ENCODE measurements around the gene SNRNP25. TPM values are rescaled to one million over a fixed set of nuclear protein-coding genes. Genes with fewer than 3 reads are reported as not detected.

SNRNP25 gene
- total and polyA plus RNA-seq, 8 donors = 19.1 to 51.5 (median 39.5) TPM

DNA sequence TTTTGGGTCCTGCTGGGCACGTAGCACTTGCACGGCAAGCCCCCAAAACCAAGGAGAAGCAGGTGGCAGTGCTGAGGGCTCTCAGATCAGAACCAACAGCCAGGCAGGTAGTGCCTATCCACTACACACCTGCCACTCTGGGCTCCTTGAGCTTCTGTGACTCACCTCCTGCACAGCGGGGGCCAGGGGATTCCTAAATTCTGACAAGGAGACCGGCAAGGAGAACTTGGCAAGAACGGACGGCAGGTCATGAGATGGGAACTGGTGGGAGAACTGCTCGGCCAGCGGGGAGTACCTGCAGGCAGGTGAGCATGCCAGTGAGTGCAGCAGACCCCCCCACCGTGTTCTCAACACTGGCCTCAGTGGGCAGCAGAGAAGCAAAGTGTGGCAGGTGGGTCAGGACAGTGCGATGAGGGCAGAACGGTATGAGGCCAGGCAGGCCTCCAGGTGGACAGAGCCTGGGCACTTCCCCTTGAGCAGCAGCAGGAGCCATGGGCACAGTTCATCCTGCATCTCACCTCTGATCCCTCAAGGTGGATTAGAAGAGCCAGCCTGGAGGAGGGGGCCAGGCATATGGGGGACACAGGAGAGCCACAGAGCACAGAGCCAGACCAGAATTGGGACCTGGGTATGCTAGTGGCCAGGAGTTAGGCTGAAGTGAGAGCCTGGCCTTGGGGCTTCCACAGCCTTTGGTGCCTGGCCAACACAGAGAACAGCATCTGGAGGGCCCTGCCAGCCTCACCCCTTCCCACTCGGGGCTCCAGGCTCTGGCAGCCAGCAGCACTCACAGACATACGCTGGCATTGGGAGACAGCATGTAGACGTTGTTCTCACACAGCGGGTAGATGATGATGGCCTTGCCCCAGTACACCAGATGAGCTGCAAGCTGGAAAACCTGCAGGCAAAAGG is 39.1 kb downstream of the SNRNP25 start:
- DNase-seq = no peak
- no peaks in the 10 kb centered on the region for H3K9me3 ChIP-seq
- H3K27ac ChIP-seq = no peak overlapping the region
- peak; percentile 13 for ATAC-seq
- H3K27me3 ChIP-seq = no peaks in the 10 kb centered on the region
- intact Hi-C loops (cut with DNase I) = no loop called here
- H3K4me3 ChIP-seq = no peak overlapping the region
- TF ChIP-seq, protein P1, sequence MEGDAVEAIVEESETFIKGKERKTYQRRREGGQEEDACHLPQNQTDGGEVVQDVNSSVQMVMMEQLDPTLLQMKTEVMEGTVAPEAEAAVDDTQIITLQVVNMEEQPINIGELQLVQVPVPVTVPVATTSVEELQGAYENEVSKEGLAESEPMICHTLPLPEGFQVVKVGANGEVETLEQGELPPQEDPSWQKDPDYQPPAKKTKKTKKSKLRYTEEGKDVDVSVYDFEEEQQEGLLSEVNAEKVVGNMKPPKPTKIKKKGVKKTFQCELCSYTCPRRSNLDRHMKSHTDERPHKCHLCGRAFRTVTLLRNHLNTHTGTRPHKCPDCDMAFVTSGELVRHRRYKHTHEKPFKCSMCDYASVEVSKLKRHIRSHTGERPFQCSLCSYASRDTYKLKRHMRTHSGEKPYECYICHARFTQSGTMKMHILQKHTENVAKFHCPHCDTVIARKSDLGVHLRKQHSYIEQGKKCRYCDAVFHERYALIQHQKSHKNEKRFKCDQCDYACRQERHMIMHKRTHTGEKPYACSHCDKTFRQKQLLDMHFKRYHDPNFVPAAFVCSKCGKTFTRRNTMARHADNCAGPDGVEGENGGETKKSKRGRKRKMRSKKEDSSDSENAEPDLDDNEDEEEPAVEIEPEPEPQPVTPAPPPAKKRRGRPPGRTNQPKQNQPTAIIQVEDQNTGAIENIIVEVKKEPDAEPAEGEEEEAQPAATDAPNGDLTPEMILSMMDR (IDR thresholded peaks at IDR 0.05) = no peak
- peaks cover 0 to 51% of the 10 kb centered on the region in 2 donors for H3K36me3 ChIP-seq
- peaks cover 2 to 9% of the 10 kb centered on the region in 2 donors for H3K4me1 ChIP-seq

DNA sequence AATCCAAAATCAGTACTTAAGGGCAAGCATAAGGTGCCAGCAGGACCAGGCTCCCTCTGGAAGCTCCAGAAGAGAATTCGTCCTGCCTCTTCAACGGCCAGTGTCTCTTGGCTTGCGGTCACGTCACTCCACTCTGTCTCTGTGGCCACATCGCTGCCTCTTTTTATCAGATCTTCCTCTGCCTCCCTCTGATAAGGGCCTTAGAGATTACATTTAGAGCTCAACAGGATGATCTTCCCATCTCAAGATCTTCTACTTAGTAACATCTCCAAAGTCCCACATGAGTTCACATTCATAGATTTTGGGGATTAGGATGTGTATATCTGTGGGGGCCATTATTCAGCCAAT is 41.3 kb downstream of the SNRNP25 start:
- peaks cover 2 to 17% of the 10 kb centered on the region in 2 donors for H3K4me1 ChIP-seq
- peaks cover 0 to 46% of the 10 kb centered on the region in 2 donors for H3K36me3 ChIP-seq
- H3K27ac ChIP-seq = no peak overlapping the region
- TF ChIP-seq, protein P1 (IDR thresholded peaks at IDR 0.05) = no peak
- no peak for ATAC-seq
- H3K27me3 ChIP-seq = no peaks in the 10 kb centered on the region
- intact Hi-C loops (cut with DNase I) = no loop called here
- DNase-seq = no peak
- H3K9me3 ChIP-seq = no peaks in the 10 kb centered on the region
- H3K4me3 ChIP-seq = no peak overlapping the region

DNA sequence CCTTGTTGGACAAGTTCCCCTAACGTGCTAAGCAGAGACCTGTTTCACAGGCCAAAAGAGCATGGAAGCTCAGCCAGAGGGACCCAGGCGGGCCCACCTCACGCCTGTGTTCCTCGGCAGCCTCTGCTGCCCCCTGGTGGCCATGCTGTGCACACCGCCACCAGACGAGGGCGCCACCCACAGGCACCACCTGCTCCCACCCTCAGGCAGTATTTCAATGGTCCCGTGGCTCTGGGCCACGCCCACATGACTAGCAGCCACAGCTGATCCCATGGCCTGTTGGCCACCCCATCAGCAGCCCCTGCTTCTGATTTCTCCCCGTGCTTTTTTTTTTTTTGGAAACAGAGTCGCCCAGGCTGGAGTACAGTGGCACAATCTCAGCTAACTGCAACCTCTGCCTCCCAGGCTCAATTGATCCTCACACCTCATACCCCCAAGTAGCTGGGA is 43.3 kb downstream of the SNRNP25 start:
- TF ChIP-seq, protein P1 (IDR thresholded peaks at IDR 0.05) = peak; percentile 95 to 99
- Histone ChIP-seq H3K4me3 (no peak overlapping the region), H3K4me1 (peaks cover 2 to 17% of the 10 kb centered on the region in 2 donors), H3K27me3 (no peaks in the 10 kb centered on the region), H3K9me3 (no peaks in the 10 kb centered on the region), H3K36me3 (peaks cover 0 to 33% of the 10 kb centered on the region in 2 donors), H3K27ac (no peak overlapping the region)
- peak; percentile 96 for ATAC-seq
- intact Hi-C loops (cut with DNase I) = no loop called here
- peak; percentile 63 to 97 (median 89) for DNase-seq

DNA sequence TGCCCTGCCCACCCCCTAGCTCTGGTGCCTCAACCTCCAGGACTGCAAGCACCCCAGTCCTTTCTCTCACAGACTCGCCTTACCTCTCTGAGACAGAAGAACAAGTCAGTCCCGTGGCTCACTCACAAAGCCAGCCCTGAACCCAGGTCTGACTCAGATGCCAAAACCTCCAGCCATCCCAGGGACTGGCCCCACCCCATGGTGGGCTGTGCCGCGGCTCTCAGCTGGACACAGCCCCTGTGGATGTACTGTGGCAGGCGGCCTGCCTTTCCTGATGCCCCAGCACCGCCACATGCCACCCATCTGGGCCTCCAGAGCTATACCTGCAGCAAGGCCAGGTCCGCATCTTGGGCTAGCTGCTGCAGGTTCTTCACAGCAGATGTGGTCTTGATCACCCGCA is 44.2 kb downstream of the SNRNP25 start:
- ATAC-seq (no peak), DNase-seq (no peak)
- TF ChIP-seq, protein P1 (IDR thresholded peaks at IDR 0.05) = no peak
- H3K4me1 ChIP-seq = peaks cover 6 to 17% of the 10 kb centered on the region in 2 donors
- no peak overlapping the region for H3K27ac ChIP-seq
- H3K27me3 ChIP-seq = no peaks in the 10 kb centered on the region
- no peak overlapping the region for H3K4me3 ChIP-seq
- H3K9me3 ChIP-seq = no peaks in the 10 kb centered on the region
- peaks cover 0 to 24% of the 10 kb centered on the region in 2 donors for H3K36me3 ChIP-seq
- intact Hi-C loops (cut with DNase I) = no loop called here

DNA sequence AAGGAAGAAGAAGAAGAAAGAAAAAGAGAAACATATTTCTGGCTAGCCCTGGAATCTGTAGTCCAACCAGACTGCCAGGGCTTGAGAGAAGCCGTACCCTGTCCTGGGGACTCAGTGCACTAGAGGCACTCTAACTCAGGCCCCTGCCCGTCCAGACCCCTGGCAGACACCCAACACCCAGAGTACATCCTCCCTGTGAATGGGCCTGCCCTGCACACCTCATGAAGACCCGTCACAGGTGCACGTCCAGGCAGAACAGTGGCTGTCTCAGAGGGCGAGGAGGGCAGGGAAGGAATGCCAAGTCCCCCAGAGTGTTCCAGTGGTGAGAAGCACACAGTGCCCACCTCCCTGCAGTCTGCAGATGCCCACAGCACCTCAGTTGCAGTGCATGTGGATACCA is 47.4 kb downstream of the SNRNP25 start:
- H3K4me1 ChIP-seq = peaks cover 7 to 17% of the 10 kb centered on the region in 2 donors

More for the DNA sequence above, 47.4 kb downstream of the SNRNP25 start:
- Histone ChIP-seq H3K36me3 (peaks cover 0 to 44% of the 10 kb centered on the region in 2 donors), H3K4me3 (no peak overlapping the region), H3K27ac (no peak overlapping the region), H3K27me3 (no peaks in the 10 kb centered on the region), H3K9me3 (no peaks in the 10 kb centered on the region)
- DNase-seq = no peak
- TF ChIP-seq, protein P1 (IDR thresholded peaks at IDR 0.05) = no peak
- no peak for ATAC-seq
- intact Hi-C loops (cut with DNase I) = no loop called here

Data from left lung (tissue), 10 donors.